Sigmoid colon (tissue), 4 donors: ENCODE results near the gene SH3RF2.

Experiments used
- CTCF ChIP-seq, 4 experiments: fragments of 450-650 bp in 3 of 4; fragments of 200-600 bp in 1 of 4; IDR thresholded peaks; one replicate each; pipeline ENCODE4 v1.5.1; 2016 to 2019; ENCODE audit warnings: antibody characterized with exemption in 4 of 4, mild to moderate bottlenecking in 3 of 4, moderate library complexity in 2 of 4
- EP300 ChIP-seq, 4 donors: sonication (generic); formaldehyde crosslinking; IDR thresholded peaks; one replicate each; pipeline ENCODE4 v1.6.1; 2017; ENCODE audit warnings: antibody characterized with exemption in 4 of 4
- POLR2A ChIP-seq, 2 donors: fragments of 450-650 bp; IDR thresholded peaks; one replicate each; pipeline ENCODE4 v1.6.1; 2016; ENCODE audit warnings: antibody characterized with exemption in 2 of 2, mild to moderate bottlenecking in 2 of 2, moderate library complexity in 2 of 2
- POLR2AphosphoS5 ChIP-seq, 4 donors: sonication (generic); formaldehyde crosslinking; IDR thresholded peaks; one replicate each; pipeline ENCODE4 v1.6.1; 2017; ENCODE audit warnings: antibody characterized with exemption in 4 of 4

- TF ChIP-seq CTCF (IDR thresholded peaks at IDR 0.05) (no peak), POLR2AphosphoS5 (IDR thresholded peaks at IDR 0.05) (no peak), POLR2A (IDR thresholded peaks at IDR 0.05) (no peak), EP300 (IDR thresholded peaks at IDR 0.05) (no peak)
Measured at GRCh38 chr5:146043722-146044121, 107.3 kb downstream of the SH3RF2 start.
